Transverse colon (tissue), 4 donors: ENCODE results near the gene PRR23E.

Experiments
- POLR2A ChIP-seq: fragments of 450-650 bp; IDR thresholded peaks from one replicate; pipeline ENCODE4 v1.6.1; 2016; ENCODE audit warnings: antibody characterized with exemption, mild to moderate bottlenecking, moderate library complexity
- POLR2AphosphoS5 ChIP-seq, 3 donors: sonication (generic); formaldehyde crosslinking; IDR thresholded peaks; one replicate each; pipeline ENCODE4 v1.6.1; 2016; ENCODE audit warnings: antibody characterized with exemption in 3 of 3
- TF ChIP-seq, protein P1 (sequence below), 5 experiments: fragments of 200-600 bp in 3 of 5; fragments of 450-650 bp in 2 of 5; sonication (generic) in 3 of 5; IDR thresholded peaks; 1 replicate in 2 of 5; 2 replicates in 3 of 5; pipeline ENCODE4 v1.5.1; 2016 to 2017; ENCODE audit warnings: antibody characterized with exemption in 5 of 5, inconsistent platforms in 3 of 5, mild to moderate bottlenecking in 2 of 5, moderate library complexity in 1 of 5

DNA sequence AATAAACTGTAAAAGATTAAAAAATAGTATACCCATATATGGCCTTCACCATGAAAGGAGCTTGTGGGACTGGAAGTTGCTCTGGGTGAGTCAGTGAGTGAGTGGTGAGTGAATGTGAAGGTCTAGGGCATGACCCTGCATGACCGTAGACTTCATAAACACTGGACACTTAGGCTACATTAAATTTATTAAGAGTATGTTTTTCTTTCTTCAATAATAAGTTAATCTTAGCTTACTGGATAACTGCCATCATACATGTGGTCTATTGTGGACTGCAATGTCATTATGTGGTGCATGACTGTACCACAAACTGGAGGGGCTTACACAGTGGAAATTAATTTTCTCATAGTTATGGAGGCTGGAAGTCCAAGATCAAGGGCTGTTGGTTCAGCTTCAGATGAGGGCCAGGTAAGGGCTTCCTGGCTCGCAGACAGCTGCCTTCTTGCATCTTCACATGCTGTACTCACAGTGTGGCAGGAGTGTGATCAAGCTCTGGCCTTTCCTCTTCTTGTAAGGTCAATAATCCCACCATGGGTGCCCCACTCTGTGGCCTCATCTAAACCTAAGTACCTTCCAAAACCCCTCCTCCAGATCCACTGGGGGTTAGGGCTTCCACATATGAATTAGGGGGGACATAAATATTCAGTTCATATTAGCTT is 40.8 kb upstream of the PRR23E start:
- no peak for TF ChIP-seq POLR2A
- TF ChIP-seq, protein P1, sequence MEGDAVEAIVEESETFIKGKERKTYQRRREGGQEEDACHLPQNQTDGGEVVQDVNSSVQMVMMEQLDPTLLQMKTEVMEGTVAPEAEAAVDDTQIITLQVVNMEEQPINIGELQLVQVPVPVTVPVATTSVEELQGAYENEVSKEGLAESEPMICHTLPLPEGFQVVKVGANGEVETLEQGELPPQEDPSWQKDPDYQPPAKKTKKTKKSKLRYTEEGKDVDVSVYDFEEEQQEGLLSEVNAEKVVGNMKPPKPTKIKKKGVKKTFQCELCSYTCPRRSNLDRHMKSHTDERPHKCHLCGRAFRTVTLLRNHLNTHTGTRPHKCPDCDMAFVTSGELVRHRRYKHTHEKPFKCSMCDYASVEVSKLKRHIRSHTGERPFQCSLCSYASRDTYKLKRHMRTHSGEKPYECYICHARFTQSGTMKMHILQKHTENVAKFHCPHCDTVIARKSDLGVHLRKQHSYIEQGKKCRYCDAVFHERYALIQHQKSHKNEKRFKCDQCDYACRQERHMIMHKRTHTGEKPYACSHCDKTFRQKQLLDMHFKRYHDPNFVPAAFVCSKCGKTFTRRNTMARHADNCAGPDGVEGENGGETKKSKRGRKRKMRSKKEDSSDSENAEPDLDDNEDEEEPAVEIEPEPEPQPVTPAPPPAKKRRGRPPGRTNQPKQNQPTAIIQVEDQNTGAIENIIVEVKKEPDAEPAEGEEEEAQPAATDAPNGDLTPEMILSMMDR (IDR thresholded peaks at IDR 0.05) = no peak
- TF ChIP-seq POLR2AphosphoS5 (IDR thresholded peaks at IDR 0.05) = no peak
